Smooth muscle cell (in vitro differentiated cells): ENCODE data around the gene AHDC1. TPM values are rescaled to one million over a fixed set of nuclear protein-coding genes. Genes with fewer than 3 reads are reported as not detected.

Experiments used
- DNase-seq: peaks from one replicate; lab custom pipeline; 2025; ENCODE audit not compliant: unreplicated experiment; lab: John Stamatoyannopoulos, UW
- H2AFZ ChIP-seq: fragments of 200-600 bp; sonication (generic); 2 replicates; pipeline ENCODE4 v1.6.0; 2016; ENCODE audit warnings: antibody characterized with exemption, low read depth, mild to moderate bottlenecking
- H3F3A ChIP-seq: fragments of 200-600 bp; sonication (generic); 2 replicates; pipeline ENCODE4 v1.6.0; 2017; ENCODE audit warnings: antibody characterized with exemption, low read depth
- H3K27ac ChIP-seq: fragments of 200-600 bp; sonication (generic); 2 replicates; pipeline ENCODE4 v1.5.1; 2016; ENCODE audit warnings: low read depth, mild to moderate bottlenecking
- H3K27me3 ChIP-seq: fragments of 200-600 bp; sonication (generic); 2 replicates; pipeline ENCODE4 v1.6.1; 2016; ENCODE audit warnings: low read depth, mild to moderate bottlenecking
- H3K36me3 ChIP-seq: fragments of 200-600 bp; sonication (generic); 2 replicates; pipeline ENCODE4 v1.5.1; 2016; ENCODE audit warnings: low read depth
- H3K4me1 ChIP-seq: fragments of 200-600 bp; sonication (generic); 2 replicates; pipeline ENCODE4 v1.5.1; 2016; ENCODE audit warnings: low read depth
- H3K4me2 ChIP-seq: fragments of 200-600 bp; sonication (generic); 2 replicates; pipeline ENCODE4 v1.6.0; 2016; ENCODE audit warnings: mild to moderate bottlenecking
- H3K4me3 ChIP-seq: fragments of 200-600 bp; sonication (generic); 2 replicates; pipeline ENCODE4 v1.5.1; 2016; ENCODE audit warnings: mild to moderate bottlenecking
- H3K79me2 ChIP-seq: fragments of 200-600 bp; sonication (generic); 2 replicates; pipeline ENCODE4 v1.6.0; 2016; ENCODE audit warnings: low read depth, mild to moderate bottlenecking
- H3K9ac ChIP-seq: fragments of 200-600 bp; sonication (generic); 2 replicates; pipeline ENCODE4 v1.6.0; 2016; ENCODE audit warnings: low read depth
- H3K9me3 ChIP-seq: fragments of 200-600 bp; sonication (generic); replicated peaks from 2 replicates; pipeline ENCODE4 v1.5.1; 2016; ENCODE audit warnings: low read depth
- H4K20me1 ChIP-seq: fragments of 200-600 bp; sonication (generic); 2 replicates; pipeline ENCODE4 v1.6.0; 2016; ENCODE audit warnings: low read depth
- WGBS: methylation state at CpG from one replicate; pipeline ENCODE4 v1.1.7; 2016; ENCODE audit warnings: low lambda C conversion rate; 5-methylcytosine and 5-hydroxymethylcytosine counted together
- polyA plus RNA-seq: library from polyadenylated mRNA; unstranded; fragments of >200 nt; fragmentation: Nextera tagmentation; extraction: Ambion mirVana; gene quantifications from 2 replicates; pipeline ENCODE4 v1.2.1, GENCODE V29; 2016
- total RNA-seq: library from RNA; depleted of rRNA; stranded (reverse); fragments of >200 nt; gene quantifications from 2 replicates; pipeline ENCODE4 v1.2.3, GENCODE V29; 2014
- TF ChIP-seq, protein P1 (sequence below): fragments of 200-600 bp; sonication (generic); IDR thresholded peaks from 2 replicates; pipeline ENCODE4 v1.5.1; 2017; ENCODE audit warnings: borderline replicate concordance, mild to moderate bottlenecking, antibody characterized with exemption; ENCODE audit not compliant: insufficient read depth, poor library complexity, severe bottlenecking

Gene AHDC1
- total and polyA plus RNA-seq, 2 experiments from 2014 or later = 12.2 TPM

- TF ChIP-seq, protein P1, sequence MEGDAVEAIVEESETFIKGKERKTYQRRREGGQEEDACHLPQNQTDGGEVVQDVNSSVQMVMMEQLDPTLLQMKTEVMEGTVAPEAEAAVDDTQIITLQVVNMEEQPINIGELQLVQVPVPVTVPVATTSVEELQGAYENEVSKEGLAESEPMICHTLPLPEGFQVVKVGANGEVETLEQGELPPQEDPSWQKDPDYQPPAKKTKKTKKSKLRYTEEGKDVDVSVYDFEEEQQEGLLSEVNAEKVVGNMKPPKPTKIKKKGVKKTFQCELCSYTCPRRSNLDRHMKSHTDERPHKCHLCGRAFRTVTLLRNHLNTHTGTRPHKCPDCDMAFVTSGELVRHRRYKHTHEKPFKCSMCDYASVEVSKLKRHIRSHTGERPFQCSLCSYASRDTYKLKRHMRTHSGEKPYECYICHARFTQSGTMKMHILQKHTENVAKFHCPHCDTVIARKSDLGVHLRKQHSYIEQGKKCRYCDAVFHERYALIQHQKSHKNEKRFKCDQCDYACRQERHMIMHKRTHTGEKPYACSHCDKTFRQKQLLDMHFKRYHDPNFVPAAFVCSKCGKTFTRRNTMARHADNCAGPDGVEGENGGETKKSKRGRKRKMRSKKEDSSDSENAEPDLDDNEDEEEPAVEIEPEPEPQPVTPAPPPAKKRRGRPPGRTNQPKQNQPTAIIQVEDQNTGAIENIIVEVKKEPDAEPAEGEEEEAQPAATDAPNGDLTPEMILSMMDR = no peak
- Histone ChIP-seq H3K4me3 (peak overlapping the region; percentile 84), H2AFZ (no peak overlapping the region), H3K36me3 (no peaks in the 10 kb centered on the region), H3K4me1 (peaks cover 80% of the 10 kb centered on the region), H4K20me1 (peaks cover 52% of the 10 kb centered on the region), H3K4me2 (peak overlapping the region; percentile 93), H3K79me2 (peaks cover 56% of the 10 kb centered on the region), H3F3A (peaks cover 63% of the 10 kb centered on the region), H3K9me3 (no peaks in the 10 kb centered on the region), H3K27me3 (no peaks in the 10 kb centered on the region), H3K9ac (peak overlapping the region; percentile 85), H3K27ac (peak overlapping the region; percentile 88)
- DNase-seq = peak; percentile 38
- 2% methylated on average over 25 of the region's 54 CpGs for WGBS
Measured at GRCh38 chr1:27602462-27603308, 1.3 kb downstream of the AHDC1 start.

- H3K4me3 ChIP-seq = peak overlapping the region; percentile 84
- peaks cover 80% of the 10 kb centered on the region for H3K4me1 ChIP-seq
- H3F3A ChIP-seq = peaks cover 59% of the 10 kb centered on the region
- H3K27ac ChIP-seq = peak overlapping the region; percentile 88
- TF ChIP-seq, protein P1 = no peak
- 18% methylated on average over 13 of the region's 23 CpGs for WGBS
- H3K9me3 ChIP-seq = no peaks in the 10 kb centered on the region
- no peak overlapping the region for H2AFZ ChIP-seq
- peak overlapping the region; percentile 85 for H3K9ac ChIP-seq
- peak; percentile 64 for DNase-seq
- H3K79me2 ChIP-seq = peaks cover 63% of the 10 kb centered on the region
- peak overlapping the region; percentile 93 for H3K4me2 ChIP-seq
- no peaks in the 10 kb centered on the region for H3K27me3 ChIP-seq
- no peaks in the 10 kb centered on the region for H3K36me3 ChIP-seq
- H4K20me1 ChIP-seq = peaks cover 59% of the 10 kb centered on the region
Measured at GRCh38 chr1:27601771-27602461, 2.0 kb downstream of the AHDC1 start.

GRCh38 chr1:27601321-27601770 is 2.6 kb downstream of the AHDC1 start:
- Histone ChIP-seq H4K20me1 (peaks cover 65% of the 10 kb centered on the region), H3K9me3 (no peaks in the 10 kb centered on the region), H3K4me1 (peaks cover 80% of the 10 kb centered on the region), H3K27me3 (no peaks in the 10 kb centered on the region), H3K27ac (peak overlapping the region; percentile 88), H3F3A (peaks cover 57% of the 10 kb centered on the region), H2AFZ (no peak overlapping the region), H3K36me3 (no peaks in the 10 kb centered on the region), H3K4me2 (peak overlapping the region; percentile 93), H3K9ac (peak overlapping the region; percentile 15), H3K79me2 (peaks cover 68% of the 10 kb centered on the region), H3K4me3 (peak overlapping the region; percentile 84)
- TF ChIP-seq, protein P1 = no peak
- no peak for DNase-seq
